Measurements from ENCODE around the gene NUDT16. TPM values are rescaled to one million over a fixed set of nuclear protein-coding genes. Genes with fewer than 3 reads are reported as not detected.

NUDT16 gene
- total RNA-seq, result 10 to 100 TPM; 10.3 to 12.7 TPM

DNA sequence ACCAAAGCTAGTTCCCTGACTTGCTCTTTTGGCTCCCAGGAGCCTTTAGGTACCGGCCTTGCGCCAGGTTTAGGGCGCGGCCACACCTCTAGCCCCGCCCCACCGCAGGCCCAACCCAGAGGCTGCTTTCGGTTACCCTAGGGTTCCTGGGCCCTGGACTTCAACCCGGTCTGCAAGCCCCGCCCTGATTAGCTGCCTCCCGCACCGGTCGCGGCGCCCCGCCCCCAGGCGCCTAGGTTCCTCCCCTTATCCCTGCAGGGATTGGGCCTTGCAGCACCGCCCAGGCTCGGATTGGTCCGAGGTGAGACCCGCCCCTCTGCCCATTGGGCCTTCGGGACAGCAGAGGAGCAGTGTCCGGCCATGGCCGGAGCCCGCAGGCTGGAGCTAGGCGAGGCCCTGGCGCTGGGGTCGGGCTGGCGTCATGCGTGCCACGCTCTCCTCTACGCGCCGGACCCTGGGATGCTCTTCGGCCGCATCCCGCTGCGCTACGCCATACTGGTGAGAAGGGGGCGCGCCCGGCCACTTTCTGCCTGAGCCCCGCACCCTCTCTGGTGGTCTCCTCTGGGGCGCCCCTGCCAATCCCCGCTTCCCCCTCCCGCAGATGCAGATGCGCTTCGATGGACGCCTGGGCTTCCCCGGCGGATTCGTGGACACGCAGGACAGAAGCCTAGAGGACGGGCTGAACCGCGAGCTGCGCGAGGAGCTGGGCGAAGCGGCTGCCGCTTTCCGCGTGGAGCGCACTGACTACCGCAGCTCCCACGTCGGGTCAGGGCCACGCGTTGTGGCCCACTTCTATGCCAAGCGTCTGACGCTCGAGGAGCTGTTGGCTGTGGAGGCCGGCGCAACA is at the start of gene NUDT16:
Gene NUDT16, plus strand, starts transcription at position 330 of the 847 bp plus-strand sequence. Its CDS starts 31 bp downstream, at position 361.

Other genes starting within 250 kb of the NUDT16 start
- 100 to 1,000 TPM in 1 of 2 donors, 10 to 100 TPM in 1; 68.8 to 120 TPM for gene MRPL3, start 121.2 kb downstream of the NUDT16 start, total RNA-seq

Data from melanocyte of skin (primary cell).